GM12874 (cell line): Measurements from ENCODE around the gene MCTP2.

ENCODE experiments used
- CTCF ChIP-seq: IDR thresholded peaks from 2 replicates; pipeline ENCODE4 v1.5.1; 2011; ENCODE audit warnings: low read depth, mild to moderate bottlenecking, control low read depth, low read length, moderate library complexity; ENCODE audit not compliant: insufficient read depth

MCTP2 gene

GRCh38 chr15:94324117-94324826 lies 92.9 kb downstream of the MCTP2 start:
- peak; percentile 72 for TF ChIP-seq CTCF

DNA sequence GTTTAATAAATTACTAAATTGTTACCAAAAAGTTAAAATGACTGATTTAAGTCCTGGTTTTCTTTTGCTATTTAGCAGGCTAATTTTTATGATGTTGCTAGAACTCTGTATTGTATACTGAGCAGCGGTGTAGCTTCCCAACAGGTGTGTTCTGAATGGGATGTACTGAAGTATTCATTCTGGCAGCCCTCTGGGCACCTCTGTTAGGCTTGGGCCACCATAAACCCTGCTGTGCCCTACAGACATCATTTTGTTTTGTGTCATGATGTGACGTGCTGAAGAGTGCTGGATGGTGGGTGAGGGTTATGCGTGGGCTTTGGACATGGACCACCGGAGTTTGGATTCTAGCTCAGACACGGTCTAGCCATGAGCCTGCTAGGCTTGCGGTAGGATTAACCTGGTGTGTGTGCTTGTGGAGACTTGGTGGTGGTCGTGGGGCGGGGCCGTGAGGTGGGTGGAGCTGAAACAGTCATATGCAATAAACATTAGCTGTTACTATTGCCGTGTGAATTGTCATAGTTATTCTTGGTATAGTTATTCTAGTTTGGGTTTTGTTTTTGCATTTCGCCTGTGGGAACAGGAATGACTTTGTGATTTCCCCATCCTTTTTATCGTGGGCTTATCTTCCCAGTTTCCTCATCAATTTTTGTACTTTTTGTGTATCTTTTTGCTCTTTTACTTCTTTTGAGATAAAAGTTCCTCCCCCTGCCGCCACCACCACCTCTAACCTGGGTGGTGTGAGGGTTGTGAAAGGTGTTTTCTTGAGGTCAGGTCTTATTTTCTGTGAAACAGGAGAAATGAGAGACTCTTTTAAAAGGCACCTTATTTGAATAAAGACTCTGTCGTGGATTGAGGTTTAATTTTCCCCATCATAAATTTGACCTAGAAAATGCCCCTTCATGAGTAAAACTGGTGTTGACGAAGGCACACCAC lies 93.7 kb downstream of the MCTP2 start:
- TF ChIP-seq CTCF = no peak

GRCh38 chr15:94327356-94327936 lies 96.1 kb downstream of the MCTP2 start:
- peak; percentile 64 for TF ChIP-seq CTCF

- no peak for TF ChIP-seq CTCF
Observed at GRCh38 chr15:94331731-94332130, 100.4 kb downstream of the MCTP2 start.

GRCh38 chr15:94335616-94336015 lies 104.3 kb downstream of the MCTP2 start:
- TF ChIP-seq CTCF = no peak

DNA sequence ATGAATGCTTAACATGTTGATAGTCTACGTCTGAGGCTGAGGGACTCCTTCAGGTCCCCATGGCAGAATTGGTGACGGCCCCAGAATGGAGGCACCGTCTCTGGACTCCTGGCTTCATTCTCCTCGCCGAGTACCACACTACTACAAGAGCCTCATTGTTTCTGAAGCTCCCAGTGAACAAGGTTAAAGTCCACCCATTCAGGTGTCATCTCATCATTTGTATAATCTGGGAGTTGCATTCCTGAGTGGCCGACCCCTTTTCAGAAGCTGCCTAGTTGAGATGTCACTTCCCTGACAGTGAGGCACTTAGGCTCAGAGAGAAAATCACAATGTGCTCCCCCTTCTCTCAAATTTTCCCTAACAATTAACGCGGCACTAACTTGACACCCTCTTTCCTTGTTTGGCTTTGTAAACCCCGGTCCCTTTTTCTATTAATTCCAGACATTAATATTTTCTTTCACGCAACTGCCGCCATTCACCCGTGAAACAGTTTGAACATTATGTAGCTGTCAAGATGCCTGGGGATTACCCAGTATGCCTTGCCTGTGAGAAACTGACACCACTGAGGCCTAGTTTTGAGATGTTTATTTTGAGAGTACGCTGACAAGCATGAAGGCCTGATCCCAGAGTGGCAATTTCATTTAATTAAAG lies 105.6 kb downstream of the MCTP2 start:
- TF ChIP-seq CTCF = no peak

DNA sequence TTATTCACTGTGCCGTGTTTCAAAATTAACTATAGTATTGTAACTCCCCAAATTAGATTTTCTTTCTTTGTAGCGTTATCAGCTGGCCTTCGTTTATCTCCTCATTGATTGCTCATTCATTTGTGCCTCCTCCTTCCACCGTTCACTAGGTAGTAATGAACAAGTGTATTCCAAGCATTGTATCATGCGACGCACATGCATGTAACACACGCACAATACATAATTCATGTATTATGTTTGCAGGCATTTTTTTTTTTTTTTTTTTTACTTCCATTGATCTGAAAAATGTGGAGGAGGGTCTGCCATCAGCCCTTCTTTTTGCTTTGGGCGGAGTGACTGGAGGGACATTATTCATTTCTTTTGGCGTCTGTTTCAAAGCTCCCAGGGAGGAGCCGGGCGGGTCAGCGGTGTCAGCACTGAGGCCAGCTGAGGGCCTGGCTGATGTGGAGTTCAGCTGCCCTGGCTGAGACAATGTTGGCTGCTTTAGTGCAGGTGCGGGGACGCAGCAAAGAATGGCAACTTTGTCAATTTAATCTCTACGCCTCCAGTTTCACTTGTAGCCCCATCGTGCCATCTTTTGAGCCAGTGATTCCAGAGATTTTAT lies 107.0 kb downstream of the MCTP2 start:
- no peak for TF ChIP-seq CTCF
